IPS-15b (cell line): Measurements from ENCODE around the gene HRH2.
"Not testable (repeated sequence)": the region's sequence is repeated elsewhere in the genome, so short reads cannot be mapped to it uniquely, and the experiment has no call there.

Experiments used
- H3K27me3 ChIP-seq: one replicate; pipeline ENCODE4 v1.6.1; 2013; ENCODE audit warnings: low read length; ENCODE audit not compliant: control insufficient read depth, insufficient read depth
- H3K36me3 ChIP-seq: one replicate; pipeline ENCODE4 v1.6.1; 2013; ENCODE audit warnings: low read length; ENCODE audit not compliant: control insufficient read depth, insufficient read depth
- H3K4me1 ChIP-seq: one replicate; pipeline ENCODE4 v1.6.1; 2013; ENCODE audit warnings: mild to moderate bottlenecking, low read length; ENCODE audit not compliant: control insufficient read depth, insufficient read depth
- H3K4me3 ChIP-seq: one replicate; pipeline ENCODE4 v1.5.1; 2013; ENCODE audit warnings: low read depth, low read length
- H3K9ac ChIP-seq: one replicate; pipeline ENCODE4 v1.6.1; 2013; ENCODE audit warnings: low read depth, mild to moderate bottlenecking, low read length
- H3K9me3 ChIP-seq: one replicate; pipeline ENCODE4 v1.6.1; 2013; ENCODE audit warnings: mild to moderate bottlenecking, low read length; ENCODE audit not compliant: control insufficient read depth, insufficient read depth

The HRH2 gene

GRCh38 chr5:175711472-175712312 lies 53.8 kb downstream of the HRH2 start:
- peaks cover 2% of the 10 kb centered on the region for H3K36me3 ChIP-seq
- no peaks in the 10 kb centered on the region for H3K4me1 ChIP-seq
- H3K4me3 ChIP-seq, result no peak overlapping the region
- no peaks in the 10 kb centered on the region for H3K9me3 ChIP-seq
- no peaks in the 10 kb centered on the region for H3K27me3 ChIP-seq
- H3K9ac ChIP-seq, result no peak overlapping the region

DNA sequence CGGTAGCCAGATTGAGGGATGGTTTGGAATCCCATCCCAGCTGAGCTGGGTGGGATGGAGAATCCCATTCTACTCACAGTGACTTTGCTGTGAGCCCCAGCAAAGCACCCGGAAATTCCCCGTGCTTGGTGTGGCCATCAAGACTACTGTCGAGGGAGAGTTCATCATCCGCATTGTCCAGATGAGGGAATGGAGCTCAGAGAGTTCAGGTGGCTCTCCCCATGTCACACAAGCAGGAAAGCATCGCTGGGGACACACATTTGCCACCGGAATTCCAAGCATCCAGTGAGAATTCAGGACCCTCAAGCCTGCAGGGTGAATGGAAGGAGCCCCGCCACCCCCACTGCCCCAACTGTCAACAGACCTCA lies 54.4 kb downstream of the HRH2 start:
- H3K4me1 ChIP-seq, result no peaks in the 10 kb centered on the region

GRCh38 chr5:175712681-175713085 lies 54.8 kb downstream of the HRH2 start:
- H3K36me3 ChIP-seq, result peaks cover 2% of the 10 kb centered on the region
- H3K27me3 ChIP-seq, result no peaks in the 10 kb centered on the region
- H3K4me3 ChIP-seq, result no peak overlapping the region
- H3K4me1 ChIP-seq, result no peaks in the 10 kb centered on the region
- peaks cover 3% of the 10 kb centered on the region for H3K9me3 ChIP-seq
- H3K9ac ChIP-seq, result no peak overlapping the region

More for the DNA sequence above, 54.4 kb downstream of the HRH2 start:
- H3K4me3 ChIP-seq, result no peak overlapping the region
- peaks cover 3% of the 10 kb centered on the region for H3K9me3 ChIP-seq
- H3K36me3 ChIP-seq, result peaks cover 2% of the 10 kb centered on the region
- H3K9ac ChIP-seq, result no peak overlapping the region
- H3K27me3 ChIP-seq, result no peaks in the 10 kb centered on the region

DNA sequence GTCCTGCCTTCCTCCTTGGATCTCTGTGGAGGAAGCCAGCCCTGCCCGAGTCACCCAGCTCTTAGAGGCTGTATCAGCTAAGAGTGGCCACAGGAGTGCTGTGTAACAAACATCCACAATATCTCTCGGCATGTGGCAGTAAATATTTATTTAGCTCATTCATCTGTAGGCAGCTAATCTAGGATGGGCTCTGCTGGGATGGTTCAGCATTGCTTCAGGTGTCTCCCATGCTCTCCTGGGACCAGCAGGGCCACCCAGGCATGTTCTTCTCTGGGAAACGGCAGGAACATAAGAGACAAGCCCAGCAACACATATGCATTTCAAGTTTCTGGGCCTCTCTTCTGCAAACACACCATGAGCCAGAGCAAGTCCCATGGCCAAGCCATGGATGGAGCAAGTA lies 56.1 kb downstream of the HRH2 start:
- H3K27me3 ChIP-seq, result no peaks in the 10 kb centered on the region
- H3K9ac ChIP-seq, result no peak overlapping the region
- H3K4me1 ChIP-seq, result no peaks in the 10 kb centered on the region
- peaks cover 3% of the 10 kb centered on the region for H3K9me3 ChIP-seq
- no peak overlapping the region for H3K4me3 ChIP-seq
- H3K36me3 ChIP-seq, result peaks cover 2% of the 10 kb centered on the region

- Histone ChIP-seq H3K9ac (no peak overlapping the region), H3K27me3 (no peaks in the 10 kb centered on the region), H3K9me3 (peaks cover 3% of the 10 kb centered on the region), H3K4me1 (no peaks in the 10 kb centered on the region), H3K4me3 (no peak overlapping the region), H3K36me3 (peaks cover 2% of the 10 kb centered on the region)
Observed at GRCh38 chr5:175714479-175715085, 56.7 kb downstream of the HRH2 start.

DNA sequence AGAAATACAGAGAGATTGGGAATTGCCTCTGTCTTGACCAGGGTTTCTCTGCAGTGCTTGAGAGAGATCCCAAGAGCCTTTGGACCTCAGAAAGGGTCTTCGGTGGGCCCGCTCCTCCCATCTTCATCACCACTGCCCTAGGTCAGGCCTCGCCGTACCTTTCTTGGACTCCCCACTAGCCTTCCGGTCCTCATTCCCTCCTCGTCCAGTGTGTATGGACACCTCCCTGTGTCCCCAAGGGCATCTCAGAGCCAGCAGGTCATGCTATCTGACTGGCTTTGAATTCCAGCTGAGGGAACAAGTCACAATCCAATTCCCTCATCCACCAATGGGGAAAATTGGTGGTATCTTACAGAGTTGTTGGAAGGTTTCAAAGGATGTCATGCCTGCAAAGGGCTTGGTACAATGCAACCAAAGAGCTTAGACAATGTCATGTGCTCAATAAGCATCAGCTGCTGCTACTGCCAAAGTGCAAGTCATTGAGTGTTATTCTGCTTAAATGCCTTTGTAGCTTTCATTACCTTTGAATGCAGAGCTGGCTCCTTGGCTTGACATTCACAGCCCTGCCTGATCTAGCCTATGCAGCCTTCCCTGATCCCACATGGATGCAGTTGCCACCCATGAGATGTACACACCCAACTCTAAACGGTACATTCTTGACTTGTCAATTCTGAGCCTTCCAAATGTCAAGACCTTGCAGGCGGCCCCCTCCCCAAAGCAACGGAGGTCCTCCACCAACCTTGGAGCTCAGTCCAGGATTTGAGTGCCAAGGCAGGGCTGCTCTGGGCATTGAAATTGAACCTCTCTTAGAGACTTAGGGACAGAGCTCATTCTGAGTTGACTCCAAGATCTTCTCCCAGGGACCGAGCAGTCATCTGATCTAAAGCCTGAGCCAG lies 58.0 kb downstream of the HRH2 start:
- Histone ChIP-seq H3K4me1 (no peaks in the 10 kb centered on the region), H3K27me3 (no peaks in the 10 kb centered on the region), H3K36me3 (peaks cover 2% of the 10 kb centered on the region), H3K4me3 (no peak overlapping the region), H3K9ac (no peak overlapping the region), H3K9me3 (peaks cover 3% of the 10 kb centered on the region)

DNA sequence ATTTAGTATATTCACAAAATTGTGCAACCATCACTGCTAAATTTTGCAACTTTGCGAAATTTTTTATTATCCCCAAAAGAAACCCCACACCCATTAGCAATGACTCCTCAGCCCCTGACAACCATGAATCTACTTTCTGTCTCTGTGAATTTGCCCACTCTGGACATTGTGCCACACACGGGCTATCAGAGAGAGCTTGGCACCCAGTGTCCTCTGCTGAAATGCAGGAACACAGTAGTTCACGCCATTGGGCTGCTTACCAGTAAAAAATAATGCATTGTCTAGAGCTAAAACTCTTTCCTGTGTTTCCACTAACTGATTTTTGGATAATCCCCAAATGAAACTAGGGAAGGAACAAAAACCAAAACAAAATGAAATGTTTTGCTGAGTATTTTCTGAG lies 60.0 kb downstream of the HRH2 start:
- Histone ChIP-seq H3K4me1 (no peaks in the 10 kb centered on the region), H3K9ac (no peak overlapping the region), H3K36me3 (peaks cover 2% of the 10 kb centered on the region), H3K9me3 (peaks cover 3% of the 10 kb centered on the region), H3K4me3 (no peak overlapping the region), H3K27me3 (no peaks in the 10 kb centered on the region)

- Histone ChIP-seq H3K9me3 (peaks cover 3% of the 10 kb centered on the region), H3K36me3 (peaks cover 2% of the 10 kb centered on the region), H3K9ac (no peak overlapping the region), H3K4me3 (no peak overlapping the region), H3K4me1 (no peaks in the 10 kb centered on the region), H3K27me3 (no peaks in the 10 kb centered on the region)
Observed at GRCh38 chr5:175718401-175719108, 60.7 kb downstream of the HRH2 start.

- H3K9ac ChIP-seq, H3K9me3 ChIP-seq, H3K36me3 ChIP-seq, H3K27me3 ChIP-seq, H3K4me1 ChIP-seq, H3K4me3 ChIP-seq: not testable (repeated sequence)
Observed at GRCh38 chr5:175719109-175719432, 61.2 kb downstream of the HRH2 start.

GRCh38 chr5:175724314-175725275 lies 66.7 kb downstream of the HRH2 start:
- no peaks in the 10 kb centered on the region for H3K27me3 ChIP-seq
- H3K9me3 ChIP-seq, result no peaks in the 10 kb centered on the region
- H3K9ac ChIP-seq, result no peak overlapping the region
- peaks cover 2% of the 10 kb centered on the region for H3K4me1 ChIP-seq
- H3K36me3 ChIP-seq, result no peaks in the 10 kb centered on the region
- no peak overlapping the region for H3K4me3 ChIP-seq
